Left ventricle myocardium inferior (tissue), 1 donor: ENCODE results near the gene SIGLEC8. TPM values are rescaled to one million over a fixed set of nuclear protein-coding genes. Genes with fewer than 3 reads are reported as not detected.
A peak's percentile ranks its signal among the peaks of the same experiment; 100 is the strongest.

Experiments
- DNase-seq: peaks from one replicate; pipeline ENCODE4 v3.0.0-alpha.2; 2020
- H3K27ac ChIP-seq: fragments of 200-600 bp; replicated peaks from 2 replicates; pipeline ENCODE4 v1.8.0; 2021
- H3K27me3 ChIP-seq: fragments of 200-600 bp; 2 replicates; pipeline ENCODE4 v1.8.0; 2021; ENCODE audit warnings: low read depth
- H3K36me3 ChIP-seq: fragments of 200-600 bp; 2 replicates; pipeline ENCODE4 v1.8.0; 2021
- H3K4me1 ChIP-seq: fragments of 200-600 bp; 2 replicates; pipeline ENCODE4 v1.8.0; 2021
- H3K4me3 ChIP-seq: fragments of 200-600 bp; 2 replicates; pipeline ENCODE4 v1.8.0; 2021; ENCODE audit warnings: mild to moderate bottlenecking, moderate library complexity
- H3K9me3 ChIP-seq: fragments of 200-600 bp; replicated peaks from 2 replicates; pipeline ENCODE4 v1.8.0; 2021
- CTCF ChIP-seq: fragments of 200-600 bp; IDR thresholded peaks from 2 replicates; pipeline ENCODE4 v1.8.0; 2021; ENCODE audit warnings: antibody characterized with exemption, mild to moderate bottlenecking, borderline replicate concordance
- intact Hi-C: fragments of 100-400 bp; cut with micrococcal nuclease; formaldehyde crosslinking; loops from one replicate; pipeline ENCODE4 v1.11.0; 2022
- total RNA-seq: library from RNA; stranded (reverse); fragmentation: NEBNext Ultra II Directional; extraction: Animal tissue kit (Norgen Biotek cat#: 25700); gene quantifications from one replicate; pipeline ENCODE4 v1.2.1, GENCODE V29; 2021
- donor health status: DM: no; HTN: yes; CAD: no; lungs with severe emphysema.

The SIGLEC8 gene
- total RNA-seq, 1 donor from 2014 or later, result 0.16 TPM

- no peak overlapping the region for H3K27ac ChIP-seq
- no peaks in the 10 kb centered on the region for H3K36me3 ChIP-seq
- no peak for DNase-seq
- no peaks in the 10 kb centered on the region for H3K9me3 ChIP-seq
- no peak overlapping the region for H3K4me3 ChIP-seq
- H3K4me1 ChIP-seq, result no peaks in the 10 kb centered on the region
- no peak for TF ChIP-seq CTCF
- intact Hi-C loops, result no loop called here
- peaks cover 75% of the 10 kb centered on the region for H3K27me3 ChIP-seq
These were observed 16.6 kb downstream of the SIGLEC8 start for GRCh38 chr19:51441410-51442390.

GRCh38 chr19:51440846-51441409 is 17.3 kb downstream of the SIGLEC8 start:
- DNase-seq, result no peak
- Histone ChIP-seq H3K27me3 (peaks cover 81% of the 10 kb centered on the region), H3K4me3 (no peak overlapping the region), H3K27ac (no peak overlapping the region), H3K36me3 (no peaks in the 10 kb centered on the region), H3K4me1 (no peaks in the 10 kb centered on the region), H3K9me3 (no peaks in the 10 kb centered on the region)
- TF ChIP-seq CTCF, result no peak
- intact Hi-C loops, result no loop called here

- H3K27me3 ChIP-seq, result peaks cover 90% of the 10 kb centered on the region
These were observed 18.2 kb downstream of the SIGLEC8 start for GRCh38 chr19:51440052-51440451.

GRCh38 chr19:51439021-51439465 is 19.2 kb downstream of the SIGLEC8 start:
- Histone ChIP-seq H3K27me3 (peaks cover 99% of the 10 kb centered on the region), H3K36me3 (no peaks in the 10 kb centered on the region), H3K4me3 (no peak overlapping the region), H3K4me1 (no peaks in the 10 kb centered on the region), H3K9me3 (no peaks in the 10 kb centered on the region), H3K27ac (no peak overlapping the region)
- intact Hi-C loops, result no loop called here
- peak; percentile 39 for TF ChIP-seq CTCF
- DNase-seq, result no peak

More at GRCh38 chr19:51440052-51440451, 18.2 kb downstream of the SIGLEC8 start:
- DNase-seq, result no peak
- no peak overlapping the region for H3K4me3 ChIP-seq
- H3K27ac ChIP-seq, result no peak overlapping the region
- TF ChIP-seq CTCF, result no peak
- no peaks in the 10 kb centered on the region for H3K9me3 ChIP-seq
- no peaks in the 10 kb centered on the region for H3K4me1 ChIP-seq
- intact Hi-C loops, result no loop called here
- no peaks in the 10 kb centered on the region for H3K36me3 ChIP-seq

GRCh38 chr19:51434456-51434855 is 23.8 kb downstream of the SIGLEC8 start:
- Histone ChIP-seq H3K4me3 (no peak overlapping the region), H3K4me1 (no peaks in the 10 kb centered on the region), H3K36me3 (no peaks in the 10 kb centered on the region), H3K9me3 (no peaks in the 10 kb centered on the region), H3K27ac (no peak overlapping the region), H3K27me3 (peaks cover 80% of the 10 kb centered on the region)
- TF ChIP-seq CTCF, result no peak
- DNase-seq, result no peak
- intact Hi-C loops, result no loop called here
